ENCODE data around the gene EZR. TPM values are rescaled to one million over a fixed set of nuclear protein-coding genes. Genes with fewer than 3 reads are reported as not detected.

EZR gene
- total and polyA plus RNA-seq, 9 of the 15 experiments (the other 6 are each of a cell fraction or from before 2014, with no cell fraction given), result 36.5 to 162 (median 104) TPM

- TF ChIP-seq PKNOX1 (IDR thresholded peaks at IDR 0.05), result peak; percentile 57
- peak; percentile 92 for TF ChIP-seq HDAC2 (IDR thresholded peaks at IDR 0.05)
- no peak for TF ChIP-seq ZNF507 (tag; conservative IDR thresholded peaks at IDR 0.05)
- peak; percentile 80 for TF ChIP-seq ATF7 (IDR thresholded peaks at IDR 0.05)
- TF ChIP-seq ASH1L (IDR thresholded peaks at IDR 0.05; ENCODE audit: borderline replicate concordance, low read depth, partially characterized antibody), result peak; percentile 11
- 0 out of 2 replicates have a peak, but pooled peaks have one; percentile 59 for TF ChIP-seq ADNP (tag; IDR thresholded peaks at IDR 0.05)
- TF ChIP-seq RBM25 (IDR thresholded peaks at IDR 0.05; ENCODE audit: low read depth, low read length, severe bottlenecking), result no peak
- TF ChIP-seq MTA2 (IDR thresholded peaks at IDR 0.05; ENCODE audit: low read depth), result peak; percentile 64
- TF ChIP-seq SMARCB1 (IDR thresholded peaks at IDR 0.05; ENCODE audit: insufficient read length, low read depth), result peak; percentile 49
- peak; percentile 86; the same call in 1 of the 2 replicates for TF ChIP-seq OTX1 (CRISPR knock-in tag; IDR thresholded peaks at IDR 0.05)
- TF ChIP-seq MAZ (CRISPR knock-in tag; conservative IDR thresholded peaks at IDR 0.05 in 1 of 2, IDR thresholded peaks at IDR 0.05 in 1 of 2), result peak; percentile 11 to 60; a peak in 3 of 4 replicates
- TF ChIP-seq ZNF717 (CRISPR knock-in tag; IDR thresholded peaks at IDR 0.05), result no peak
- TF ChIP-seq MLLT1 (IDR thresholded peaks at IDR 0.05), result peak; percentile 82 to 89
- no peak for TF ChIP-seq MBD1 (CRISPR knock-in tag; IDR thresholded peaks at IDR 0.05)
- no peak for TF ChIP-seq ZNF121 (CRISPR knock-in tag; conservative IDR thresholded peaks at IDR 0.05)
- TF ChIP-seq, protein P1, sequence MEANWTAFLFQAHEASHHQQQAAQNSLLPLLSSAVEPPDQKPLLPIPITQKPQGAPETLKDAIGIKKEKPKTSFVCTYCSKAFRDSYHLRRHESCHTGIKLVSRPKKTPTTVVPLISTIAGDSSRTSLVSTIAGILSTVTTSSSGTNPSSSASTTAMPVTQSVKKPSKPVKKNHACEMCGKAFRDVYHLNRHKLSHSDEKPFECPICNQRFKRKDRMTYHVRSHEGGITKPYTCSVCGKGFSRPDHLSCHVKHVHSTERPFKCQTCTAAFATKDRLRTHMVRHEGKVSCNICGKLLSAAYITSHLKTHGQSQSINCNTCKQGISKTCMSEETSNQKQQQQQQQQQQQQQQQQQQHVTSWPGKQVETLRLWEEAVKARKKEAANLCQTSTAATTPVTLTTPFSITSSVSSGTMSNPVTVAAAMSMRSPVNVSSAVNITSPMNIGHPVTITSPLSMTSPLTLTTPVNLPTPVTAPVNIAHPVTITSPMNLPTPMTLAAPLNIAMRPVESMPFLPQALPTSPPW (CRISPR knock-in tag; IDR thresholded peaks at IDR 0.05), result peak; percentile 62
- TF ChIP-seq MCM7 (IDR thresholded peaks at IDR 0.05), result no peak
- TF ChIP-seq ELF4 (CRISPR knock-in tag; IDR thresholded peaks at IDR 0.05), result peak; percentile 51; the same call in 1 of the 2 replicates
- TF ChIP-seq IFI16 (CRISPR knock-in tag; IDR thresholded peaks at IDR 0.05), result peak; percentile 18; the same call in 1 of the 2 replicates
- 0 out of 2 replicates have a peak, but pooled peaks have one; percentile 54 for TF ChIP-seq SUPT5H (IDR thresholded peaks at IDR 0.05)
- no peak for TF ChIP-seq ZNF224 (CRISPR knock-in tag; IDR thresholded peaks at IDR 0.05)
- TF ChIP-seq CHD4 (IDR thresholded peaks at IDR 0.05; ENCODE audit: insufficient read depth, insufficient replicate concordance, low read depth, low read length, poor library complexity, severe bottlenecking), result no peak
Observed at GRCh38 chr6:158854214-158855101, 35.3 kb upstream of the EZR start (continued).
